Measurements from ENCODE around the gene FLT3.

Gene FLT3

DNA sequence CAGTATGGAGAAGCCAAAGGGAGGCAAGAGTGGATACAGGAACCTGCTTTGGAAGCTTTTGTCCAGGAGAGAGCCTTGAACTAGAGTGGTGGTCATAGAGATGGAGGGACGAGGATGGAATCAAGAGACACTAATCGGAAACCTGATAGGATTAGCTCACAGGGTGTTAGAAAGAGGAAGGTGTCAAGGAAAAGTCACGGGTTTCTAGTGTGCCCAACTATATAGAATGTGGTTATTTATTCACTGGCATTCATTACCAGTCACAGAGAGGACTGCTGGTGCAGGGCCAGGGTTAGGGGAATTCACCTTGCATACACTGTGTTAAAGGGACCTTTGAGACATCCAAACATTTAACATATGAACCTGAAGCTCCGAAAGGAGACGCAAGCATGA, 68.5 kb downstream of the FLT3 start:
- POLR2A ChIA-PET: no interaction called here
- Histone ChIP-seq H3K4me1 (ENCODE audit: control insufficient read depth, insufficient read depth, low read length) (no peaks in the 10 kb centered on the region), H3K9me3 (ENCODE audit: control insufficient read depth, insufficient read depth, low read depth, low read length) (no peaks in the 10 kb centered on the region), H3K36me3 (ENCODE audit: control insufficient read depth in 2 of 2, insufficient read depth in 1 of 2, low read length in 2 of 2) (no peaks in the 10 kb centered on the region), H3K27ac (ENCODE audit: extremely low read depth, low read depth, low read length) (no peak overlapping the region), H3K4me3 (ENCODE audit: low read depth, low read length) (no peak overlapping the region)
- TF ChIP-seq ZNF623 (tag by site-specific recombination; IDR thresholded peaks at IDR 0.05) (no peak), MEIS1 (CRISPR knock-in tag; IDR thresholded peaks at IDR 0.05; ENCODE audit: borderline replicate concordance) (no peak), ZBTB1 (tag by site-specific recombination; IDR thresholded peaks at IDR 0.05) (no peak), ZNF202 (tag by site-specific recombination; IDR thresholded peaks at IDR 0.05; ENCODE audit: borderline replicate concordance) (no peak), ZSCAN23 (tag by site-specific recombination; IDR thresholded peaks at IDR 0.05) (no peak), ZNF24 (tag by site-specific recombination; IDR thresholded peaks at IDR 0.05) (no peak), ZNF560 (tag by site-specific recombination; IDR thresholded peaks at IDR 0.05; ENCODE audit: borderline replicate concordance) (no peak), ZNF404 (tag by site-specific recombination; IDR thresholded peaks at IDR 0.05) (no peak), KLF1 (tag by site-specific recombination; IDR thresholded peaks at IDR 0.05) (no peak), ZFP69B (tag by site-specific recombination; IDR thresholded peaks at IDR 0.05) (no peak), ZNF114 (tag by site-specific recombination; IDR thresholded peaks at IDR 0.05) (no peak), ZNF670 (tag by site-specific recombination; IDR thresholded peaks at IDR 0.05; ENCODE audit: low read depth) (no peak), ZNF133 (tag by site-specific recombination; IDR thresholded peaks at IDR 0.05) (no peak), ZNF521 (tag by site-specific recombination; IDR thresholded peaks at IDR 0.05) (no peak), KLF8 (tag by site-specific recombination; IDR thresholded peaks at IDR 0.05) (no peak), SP2 (tag by site-specific recombination; IDR thresholded peaks at IDR 0.05) (no peak)
- TF ChIP-seq, protein P1, sequence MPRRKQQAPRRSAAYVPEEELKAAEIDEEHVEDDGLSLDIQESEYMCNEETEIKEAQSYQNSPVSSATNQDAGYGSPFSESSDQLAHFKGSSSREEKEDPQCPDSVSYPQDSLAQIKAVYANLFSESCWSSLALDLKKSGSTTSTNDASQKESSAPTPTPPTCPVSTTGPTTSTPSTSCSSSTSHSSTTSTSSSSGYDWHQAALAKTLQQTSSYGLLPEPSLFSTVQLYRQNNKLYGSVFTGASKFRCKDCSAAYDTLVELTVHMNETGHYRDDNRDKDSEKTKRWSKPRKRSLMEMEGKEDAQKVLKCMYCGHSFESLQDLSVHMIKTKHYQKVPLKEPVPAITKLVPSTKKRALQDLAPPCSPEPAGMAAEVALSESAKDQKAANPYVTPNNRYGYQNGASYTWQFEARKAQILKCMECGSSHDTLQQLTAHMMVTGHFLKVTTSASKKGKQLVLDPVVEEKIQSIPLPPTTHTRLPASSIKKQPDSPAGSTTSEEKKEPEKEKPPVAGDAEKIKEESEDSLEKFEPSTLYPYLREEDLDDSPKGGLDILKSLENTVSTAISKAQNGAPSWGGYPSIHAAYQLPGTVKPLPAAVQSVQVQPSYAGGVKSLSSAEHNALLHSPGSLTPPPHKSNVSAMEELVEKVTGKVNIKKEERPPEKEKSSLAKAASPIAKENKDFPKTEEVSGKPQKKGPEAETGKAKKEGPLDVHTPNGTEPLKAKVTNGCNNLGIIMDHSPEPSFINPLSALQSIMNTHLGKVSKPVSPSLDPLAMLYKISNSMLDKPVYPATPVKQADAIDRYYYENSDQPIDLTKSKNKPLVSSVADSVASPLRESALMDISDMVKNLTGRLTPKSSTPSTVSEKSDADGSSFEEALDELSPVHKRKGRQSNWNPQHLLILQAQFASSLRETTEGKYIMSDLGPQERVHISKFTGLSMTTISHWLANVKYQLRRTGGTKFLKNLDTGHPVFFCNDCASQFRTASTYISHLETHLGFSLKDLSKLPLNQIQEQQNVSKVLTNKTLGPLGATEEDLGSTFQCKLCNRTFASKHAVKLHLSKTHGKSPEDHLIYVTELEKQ (tag by site-specific recombination; IDR thresholded peaks at IDR 0.05; ENCODE audit: borderline replicate concordance): no peak
- CTCF ChIA-PET: no interaction called here

DNA sequence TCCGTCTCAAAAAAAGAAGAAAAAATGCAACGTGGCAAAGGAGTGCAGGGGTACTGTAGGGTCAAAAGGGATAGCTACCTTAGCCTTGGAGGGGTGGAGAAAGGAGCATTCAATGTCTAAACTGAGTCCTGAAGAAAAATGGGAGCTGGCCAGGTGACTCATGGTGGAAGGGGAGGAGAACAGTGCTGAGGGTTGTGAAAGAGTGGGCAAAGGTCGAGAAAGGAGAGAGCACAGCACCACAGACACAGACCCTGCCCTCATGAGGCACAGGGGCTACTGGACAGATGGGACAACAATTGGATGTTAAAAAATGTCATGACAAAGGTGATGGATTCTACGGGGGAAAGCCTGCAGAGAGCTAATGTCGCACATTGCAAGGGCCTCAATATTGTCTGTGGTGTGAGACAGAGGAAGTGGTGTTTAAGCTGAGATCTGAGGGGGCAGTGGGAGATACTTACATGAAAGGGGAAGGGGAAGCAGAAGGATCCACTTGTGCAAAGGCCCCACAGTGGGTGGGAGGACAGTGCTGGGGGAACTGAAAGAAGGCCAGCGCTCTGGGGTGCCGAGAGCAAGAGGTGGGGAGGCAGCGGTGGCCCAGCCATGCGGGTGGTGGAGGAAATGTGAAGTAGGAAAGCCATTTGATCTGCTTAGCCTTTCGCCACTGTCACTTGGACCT, 69.0 kb downstream of the FLT3 start:
- H3K4me3 ChIP-seq (ENCODE audit: low read depth, low read length): no peak overlapping the region
- H3K36me3 ChIP-seq (ENCODE audit: control insufficient read depth in 2 of 2, insufficient read depth in 1 of 2, low read length in 2 of 2): no peaks in the 10 kb centered on the region
- TF ChIP-seq HOXA7 (CRISPR knock-in tag; IDR thresholded peaks at IDR 0.05; ENCODE audit: borderline replicate concordance) (no peak), ZNF623 (tag by site-specific recombination; IDR thresholded peaks at IDR 0.05) (no peak), ZNF132 (tag by site-specific recombination; IDR thresholded peaks at IDR 0.05; ENCODE audit: borderline replicate concordance) (no peak), ZNF707 (tag by site-specific recombination; IDR thresholded peaks at IDR 0.05) (no peak), KLF16 (tag by site-specific recombination; IDR thresholded peaks at IDR 0.05) (no peak), ZNF394 (tag by site-specific recombination; IDR thresholded peaks at IDR 0.05; ENCODE audit: borderline replicate concordance) (no peak)
- TF ChIP-seq, protein P2, sequence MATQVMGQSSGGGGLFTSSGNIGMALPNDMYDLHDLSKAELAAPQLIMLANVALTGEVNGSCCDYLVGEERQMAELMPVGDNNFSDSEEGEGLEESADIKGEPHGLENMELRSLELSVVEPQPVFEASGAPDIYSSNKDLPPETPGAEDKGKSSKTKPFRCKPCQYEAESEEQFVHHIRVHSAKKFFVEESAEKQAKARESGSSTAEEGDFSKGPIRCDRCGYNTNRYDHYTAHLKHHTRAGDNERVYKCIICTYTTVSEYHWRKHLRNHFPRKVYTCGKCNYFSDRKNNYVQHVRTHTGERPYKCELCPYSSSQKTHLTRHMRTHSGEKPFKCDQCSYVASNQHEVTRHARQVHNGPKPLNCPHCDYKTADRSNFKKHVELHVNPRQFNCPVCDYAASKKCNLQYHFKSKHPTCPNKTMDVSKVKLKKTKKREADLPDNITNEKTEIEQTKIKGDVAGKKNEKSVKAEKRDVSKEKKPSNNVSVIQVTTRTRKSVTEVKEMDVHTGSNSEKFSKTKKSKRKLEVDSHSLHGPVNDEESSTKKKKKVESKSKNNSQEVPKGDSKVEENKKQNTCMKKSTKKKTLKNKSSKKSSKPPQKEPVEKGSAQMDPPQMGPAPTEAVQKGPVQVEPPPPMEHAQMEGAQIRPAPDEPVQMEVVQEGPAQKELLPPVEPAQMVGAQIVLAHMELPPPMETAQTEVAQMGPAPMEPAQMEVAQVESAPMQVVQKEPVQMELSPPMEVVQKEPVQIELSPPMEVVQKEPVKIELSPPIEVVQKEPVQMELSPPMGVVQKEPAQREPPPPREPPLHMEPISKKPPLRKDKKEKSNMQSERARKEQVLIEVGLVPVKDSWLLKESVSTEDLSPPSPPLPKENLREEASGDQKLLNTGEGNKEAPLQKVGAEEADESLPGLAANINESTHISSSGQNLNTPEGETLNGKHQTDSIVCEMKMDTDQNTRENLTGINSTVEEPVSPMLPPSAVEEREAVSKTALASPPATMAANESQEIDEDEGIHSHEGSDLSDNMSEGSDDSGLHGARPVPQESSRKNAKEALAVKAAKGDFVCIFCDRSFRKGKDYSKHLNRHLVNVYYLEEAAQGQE (tag by site-specific recombination; IDR thresholded peaks at IDR 0.05): no peak
- CTCF ChIA-PET: no interaction called here
- POLR2A ChIA-PET: no interaction called here
- H3K4me1 ChIP-seq (ENCODE audit: control insufficient read depth, insufficient read depth, low read length): no peaks in the 10 kb centered on the region
- H3K9me3 ChIP-seq (ENCODE audit: control insufficient read depth, insufficient read depth, low read depth, low read length): no peaks in the 10 kb centered on the region
- H3K27ac ChIP-seq (ENCODE audit: extremely low read depth, low read depth, low read length): no peak overlapping the region
